Ishikawa (cell line): ENCODE data around the gene SLC8A1.

Source experiments
- FOXM1 ChIP-seq: IDR thresholded peaks from 2 replicates; pipeline ENCODE4 v1.6.1; 2012; ENCODE audit warnings: low read depth, borderline replicate concordance
- TEAD4 ChIP-seq: IDR thresholded peaks from 2 replicates; pipeline ENCODE4 v1.6.1; 2012
- TF ChIP-seq, protein P1 (sequence below): IDR thresholded peaks from 2 replicates; pipeline ENCODE4 v1.6.1; 2012

- no peak for TF ChIP-seq TEAD4
- TF ChIP-seq FOXM1: no peak
- TF ChIP-seq, protein P1, sequence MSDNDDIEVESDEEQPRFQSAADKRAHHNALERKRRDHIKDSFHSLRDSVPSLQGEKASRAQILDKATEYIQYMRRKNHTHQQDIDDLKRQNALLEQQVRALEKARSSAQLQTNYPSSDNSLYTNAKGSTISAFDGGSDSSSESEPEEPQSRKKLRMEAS: no peak
These were observed 221.7 kb downstream of the SLC8A1 start for GRCh38 chr2:40230186-40230585.
